HG02840 (cell line): Measurements from ENCODE around the gene SOX6.

ENCODE experiments used
- ATAC-seq: cut with Tn5 transposase; IDR thresholded peaks from one replicate; pipeline ENCODE4 v1.9.1; 2021; ENCODE audit warnings: mild to moderate bottlenecking, moderate library complexity, moderate number of reproducible peaks; ENCODE audit not compliant: unreplicated experiment, low FRiP score

The SOX6 gene

GRCh38 chr11:16322190-16322589 is 34.2 kb downstream of the SOX6 start:
- ATAC-seq, result no peak

- ATAC-seq, result no peak
Observed at GRCh38 chr11:16321148-16321547, 35.2 kb downstream of the SOX6 start.

- no peak for ATAC-seq
Observed at GRCh38 chr11:16318320-16318719, 38.0 kb downstream of the SOX6 start.

- no peak for ATAC-seq
Observed at GRCh38 chr11:16317712-16318111, 38.6 kb downstream of the SOX6 start.

GRCh38 chr11:16313846-16314245 is 42.5 kb downstream of the SOX6 start:
- ATAC-seq, result no peak

GRCh38 chr11:16312233-16312765 is 44.0 kb downstream of the SOX6 start:
- ATAC-seq, result no peak

GRCh38 chr11:16311831-16312230 is 44.5 kb downstream of the SOX6 start:
- no peak for ATAC-seq

GRCh38 chr11:16310943-16311342 is 45.4 kb downstream of the SOX6 start:
- no peak for ATAC-seq

- no peak for ATAC-seq
Observed at GRCh38 chr11:16309226-16309625, 47.1 kb downstream of the SOX6 start.

- ATAC-seq, result no peak
Observed at GRCh38 chr11:16301462-16301861, 54.9 kb downstream of the SOX6 start.

GRCh38 chr11:16299884-16300782 is 56.2 kb downstream of the SOX6 start:
- ATAC-seq, result no peak

GRCh38 chr11:16299390-16299789 is 57.0 kb downstream of the SOX6 start:
- no peak for ATAC-seq

- ATAC-seq, result no peak
Observed at GRCh38 chr11:16297332-16297731, 59.0 kb downstream of the SOX6 start.

- ATAC-seq, result no peak
Observed at GRCh38 chr11:16296273-16296672, 60.1 kb downstream of the SOX6 start.

- no peak for ATAC-seq
Observed at GRCh38 chr11:16295592-16295991, 60.8 kb downstream of the SOX6 start.

- no peak for ATAC-seq
Observed at GRCh38 chr11:16293204-16293681, 63.1 kb downstream of the SOX6 start.

- no peak for ATAC-seq
Observed at GRCh38 chr11:16292167-16292859, 64.0 kb downstream of the SOX6 start.

GRCh38 chr11:16291729-16292128 is 64.6 kb downstream of the SOX6 start:
- ATAC-seq, result no peak

GRCh38 chr11:16289541-16289940 is 66.8 kb downstream of the SOX6 start:
- ATAC-seq, result no peak

GRCh38 chr11:16287630-16288280 is 68.6 kb downstream of the SOX6 start:
- no peak for ATAC-seq

- no peak for ATAC-seq
Observed at GRCh38 chr11:16286095-16286494, 70.3 kb downstream of the SOX6 start.
